H9 (cell line): Measurements from ENCODE around the gene HNRNPD. TPM values are rescaled to one million over a fixed set of nuclear protein-coding genes. Genes with fewer than 3 reads are reported as not detected.
A peak's percentile ranks its signal among the peaks of the same experiment; 100 is the strongest.

Experiments
- DNase-seq: peaks from one replicate; pipeline ENCODE4 v3.0.0-alpha.2; 2017
- H2AFZ ChIP-seq: one replicate; pipeline ENCODE4 v1.6.1; 2013; ENCODE audit warnings: mild to moderate bottlenecking, low read length, control low read depth, moderate library complexity
- H2AK5ac ChIP-seq: 2 replicates; pipeline ENCODE4 v1.6.1; 2013; ENCODE audit warnings: low read length, control low read depth, mixed read lengths; ENCODE audit not compliant: insufficient read length
- H2BK120ac ChIP-seq: one replicate; pipeline ENCODE4 v1.6.1; 2013; ENCODE audit warnings: low read depth, mild to moderate bottlenecking, low read length, control low read depth, inconsistent platforms; ENCODE audit not compliant: poor library complexity, severe bottlenecking
- H2BK12ac ChIP-seq: 2 replicates; pipeline ENCODE4 v1.6.1; 2013; ENCODE audit warnings: low read length, control low read depth, mixed read lengths, low read depth; ENCODE audit not compliant: insufficient read length
- H2BK15ac ChIP-seq: 2 replicates; pipeline ENCODE4 v1.6.1; 2013; ENCODE audit warnings: low read depth, low read length, control low read depth
- H2BK20ac ChIP-seq: one replicate; pipeline ENCODE4 v1.6.1; 2013; ENCODE audit warnings: low read depth, mild to moderate bottlenecking, low read length, control low read depth, inconsistent platforms; ENCODE audit not compliant: poor library complexity, severe bottlenecking
- H2BK5ac ChIP-seq: 2 replicates; pipeline ENCODE4 v1.6.1; 2013; ENCODE audit warnings: low read length, control low read depth, mixed read lengths; ENCODE audit not compliant: insufficient read length
- H3K14ac ChIP-seq: 2 replicates; pipeline ENCODE4 v1.6.1; 2013; ENCODE audit warnings: low read length, control low read depth; ENCODE audit not compliant: insufficient read depth
- H3K18ac ChIP-seq: 2 replicates; pipeline ENCODE4 v1.6.1; 2013; ENCODE audit warnings: low read depth, mild to moderate bottlenecking, mixed read lengths, low read length, control low read depth; ENCODE audit not compliant: insufficient read length
- H3K23ac ChIP-seq: 2 replicates; pipeline ENCODE4 v1.6.1; 2013; ENCODE audit warnings: low read length, control low read depth, mixed read lengths, low read depth; ENCODE audit not compliant: insufficient read length
- H3K23me2 ChIP-seq: 2 replicates; pipeline ENCODE4 v1.6.1; 2013; ENCODE audit warnings: low read depth, mild to moderate bottlenecking, mixed read lengths, low read length, control low read depth; ENCODE audit not compliant: insufficient read length, poor library complexity, severe bottlenecking
- H3K27ac ChIP-seq: 2 replicates; pipeline ENCODE4 v1.5.1; 2013; ENCODE audit warnings: low read length, control low read depth, mixed read lengths, low read depth; ENCODE audit not compliant: insufficient read length
- H3K27me3 ChIP-seq: 2 replicates; pipeline ENCODE4 v1.6.1; 2013; ENCODE audit warnings: low read length, control low read depth, inconsistent platforms; ENCODE audit not compliant: insufficient read depth
- H3K4ac ChIP-seq: 2 replicates; pipeline ENCODE4 v1.6.1; 2013; ENCODE audit warnings: low read depth, mild to moderate bottlenecking, control low read depth, inconsistent platforms, low read length, moderate library complexity
- H3K4me1 ChIP-seq: 2 replicates; pipeline ENCODE4 v1.6.1; 2013; ENCODE audit warnings: low read length, control low read depth, inconsistent platforms; ENCODE audit not compliant: insufficient read depth
- H3K4me2 ChIP-seq: 2 replicates; pipeline ENCODE4 v1.6.1; 2013; ENCODE audit warnings: low read length, control low read depth, mixed read lengths; ENCODE audit not compliant: insufficient read length, insufficient read depth
- H3K56ac ChIP-seq: 2 replicates; pipeline ENCODE4 v1.6.1; 2013; ENCODE audit warnings: low read depth, mild to moderate bottlenecking, mixed read lengths, low read length, control low read depth; ENCODE audit not compliant: insufficient read length
- H3K79me1 ChIP-seq: 2 replicates; pipeline ENCODE4 v1.6.1; 2013; ENCODE audit warnings: low read depth, mild to moderate bottlenecking, moderate library complexity, low read length, control low read depth, inconsistent platforms; ENCODE audit not compliant: insufficient read depth, poor library complexity, severe bottlenecking
- H3K79me2 ChIP-seq: 2 replicates; pipeline ENCODE4 v1.6.1; 2013; ENCODE audit warnings: low read length, control low read depth, inconsistent platforms; ENCODE audit not compliant: insufficient read depth
- H3K9ac ChIP-seq: 2 replicates; pipeline ENCODE4 v1.6.1; 2013; ENCODE audit warnings: low read length, control low read depth, mixed read lengths; ENCODE audit not compliant: insufficient read length; ENCODE audit errors: extremely low read depth
- H3K9me3 ChIP-seq: one replicate; pipeline ENCODE4 v1.6.1; 2013; ENCODE audit warnings: low read depth, low read length, inconsistent platforms; ENCODE audit not compliant: control insufficient read depth
- H3T11ph ChIP-seq: one replicate; pipeline ENCODE4 v1.6.1; 2013; ENCODE audit warnings: mild to moderate bottlenecking, low read length, control low read depth, inconsistent platforms
- H4K20me1 ChIP-seq: one replicate; pipeline ENCODE4 v1.6.1; 2013; ENCODE audit not compliant: control insufficient read depth, insufficient read length, insufficient read depth
- H4K5ac ChIP-seq: 2 replicates; pipeline ENCODE4 v1.6.1; 2013; ENCODE audit warnings: low read depth, mild to moderate bottlenecking, mixed read lengths, low read length, control low read depth; ENCODE audit not compliant: insufficient read length
- H4K8ac ChIP-seq: replicated peaks from 2 replicates; pipeline ENCODE4 v1.6.1; 2013; ENCODE audit warnings: low read length, control low read depth, mixed read lengths, low read depth; ENCODE audit not compliant: insufficient read length
- H4K91ac ChIP-seq: 2 replicates; pipeline ENCODE4 v1.6.1; 2013; ENCODE audit warnings: low read depth, mild to moderate bottlenecking, moderate library complexity, mixed read lengths, low read length, control low read depth; ENCODE audit not compliant: insufficient read length
- H3K27ac Mint-ChIP-seq, 3 experiments: 2 replicates in 2 of 3; 3 replicates in 1 of 3; pipeline ENCODE4 v1.8.0; 2020 to 2021; ENCODE audit warnings: mixed read lengths in 3 of 3, mild to moderate bottlenecking in 1 of 3, moderate library complexity in 1 of 3
- H3K27me3 Mint-ChIP-seq: 2 replicates; pipeline ENCODE4 v1.8.0; 2021; ENCODE audit warnings: low read depth, mild to moderate bottlenecking, moderate library complexity, mixed read lengths
- H3K36me3 Mint-ChIP-seq, 3 experiments: 2 replicates in 2 of 3; 3 replicates in 1 of 3; pipeline ENCODE4 v1.8.0; 2020 to 2021; ENCODE audit warnings: low read depth in 3 of 3, mixed read lengths in 3 of 3; ENCODE audit not compliant: insufficient read depth in 1 of 3
- H3K4me1 Mint-ChIP-seq, 2 experiments: 2 replicates each; pipeline ENCODE4 v1.8.0; 2020; ENCODE audit warnings: mixed read lengths in 2 of 2
- H3K4me3 Mint-ChIP-seq, 2 experiments: 2 replicates in 1 of 2; 3 replicates in 1 of 2; pipeline ENCODE4 v1.8.0; 2020 to 2021; ENCODE audit warnings: mild to moderate bottlenecking in 2 of 2, mixed read lengths in 2 of 2, moderate library complexity in 1 of 2
- H3K9me3 Mint-ChIP-seq, 2 experiments: 2 replicates in 1 of 2; 3 replicates in 1 of 2; pipeline ENCODE4 v1.8.0; 2020; ENCODE audit warnings: mild to moderate bottlenecking in 2 of 2, mixed read lengths in 2 of 2, moderate library complexity in 1 of 2
- CTCF ChIP-seq: fragments of 200-600 bp; sonication (generic); conservative IDR thresholded peaks from 3 replicates; pipeline ENCODE4 v1.8.0; 2021; ENCODE audit warnings: antibody characterized with exemption, mild to moderate bottlenecking
- total RNA-seq: library from RNA; stranded (reverse); gene quantifications from 2 replicates; pipeline ENCODE4 v1.2.1, GENCODE V29; 2021

The HNRNPD gene
- total RNA-seq, 1 experiment from 2014 or later = 611 TPM

GRCh38 chr4:82346126-82346525 lies 27.7 kb downstream of the HNRNPD start:
- no peak overlapping the region for H3K23ac ChIP-seq
- DNase-seq = no peak
- no peak overlapping the region for H2BK120ac ChIP-seq
- H4K8ac ChIP-seq = no peak overlapping the region
- H2AFZ ChIP-seq = no peak overlapping the region
- no peak overlapping the region for H2BK5ac ChIP-seq
- no peaks in the 10 kb centered on the region for H3K27me3 Mint-ChIP-seq
- no peak overlapping the region for H2BK15ac ChIP-seq
- no peaks in the 10 kb centered on the region for H3K79me1 ChIP-seq
- peaks cover 15 to 25% (median 17%) of the 10 kb centered on the region in 3 experiments; a peak in 6 of 7 replicates for H3K36me3 Mint-ChIP-seq
- no peak overlapping the region for H3K4me2 ChIP-seq
- no peak overlapping the region for H3K18ac ChIP-seq
- no peaks in the 10 kb centered on the region for H3K4me1 ChIP-seq
- no peak overlapping the region for H4K5ac ChIP-seq
- H3K27me3 ChIP-seq = no peaks in the 10 kb centered on the region
- H2BK12ac ChIP-seq = no peak overlapping the region
- no peak overlapping the region for H4K91ac ChIP-seq
- H3K4ac ChIP-seq = no peak overlapping the region
- H4K20me1 ChIP-seq = no peaks in the 10 kb centered on the region
- H3T11ph ChIP-seq = no peak overlapping the region
- H3K14ac ChIP-seq = no peak overlapping the region
- no peak overlapping the region for H3K56ac ChIP-seq
- H3K4me3 Mint-ChIP-seq = 0 out of 5 replicates have a peak overlapping the region, but pooled peaks of 1 of the 2 experiments have one; percentile 5
- H3K79me2 ChIP-seq = no peaks in the 10 kb centered on the region
- H3K9me3 Mint-ChIP-seq = no peaks in the 10 kb centered on the region
- no peak overlapping the region for H3K27ac ChIP-seq
- TF ChIP-seq CTCF = no peak
- no peaks in the 10 kb centered on the region for H3K23me2 ChIP-seq
- H3K9me3 ChIP-seq = no peaks in the 10 kb centered on the region
- no peak overlapping the region for H2AK5ac ChIP-seq
- H3K27ac Mint-ChIP-seq = no peak overlapping the region; a peak in 1 of 7 replicates
- peaks cover 3 to 6% of the 10 kb centered on the region in 2 experiments; a peak in 3 of 4 replicates for H3K4me1 Mint-ChIP-seq
- no peak overlapping the region for H3K9ac ChIP-seq
- no peak overlapping the region for H2BK20ac ChIP-seq
